SK-MEL-5 (cell line): ENCODE data around the gene HRH1. TPM values are rescaled to one million over a fixed set of nuclear protein-coding genes. Genes with fewer than 3 reads are reported as not detected.
"Not testable (repeated sequence)": the region's sequence is repeated elsewhere in the genome, so short reads cannot be mapped to it uniquely, and the experiment has no call there.

Experiments used
- DNase-seq: peaks from one replicate; pipeline ENCODE4 v3.0.0-alpha.2; 2016; ENCODE audit warnings: low read depth, low spot score
- in situ Hi-C: cut with HindIII; loops from 2 replicates; pipeline ENCODE4 v1.10.0; 2016; ENCODE audit warnings: low sequenced_read_pairs, high pct_unique_total_duplicates, low pct_unique_long_range_greater_than_20kb
- total RNA-seq: library from RNA; depleted of rRNA; stranded (reverse); fragments of >200 nt; shearing (Covaris generic); gene quantifications from 2 replicates; pipeline ENCODE4 v1.2.3, GENCODE V29; 2014

HRH1 gene
- total RNA-seq, 1 experiment from 2014 or later = not detected

DNA sequence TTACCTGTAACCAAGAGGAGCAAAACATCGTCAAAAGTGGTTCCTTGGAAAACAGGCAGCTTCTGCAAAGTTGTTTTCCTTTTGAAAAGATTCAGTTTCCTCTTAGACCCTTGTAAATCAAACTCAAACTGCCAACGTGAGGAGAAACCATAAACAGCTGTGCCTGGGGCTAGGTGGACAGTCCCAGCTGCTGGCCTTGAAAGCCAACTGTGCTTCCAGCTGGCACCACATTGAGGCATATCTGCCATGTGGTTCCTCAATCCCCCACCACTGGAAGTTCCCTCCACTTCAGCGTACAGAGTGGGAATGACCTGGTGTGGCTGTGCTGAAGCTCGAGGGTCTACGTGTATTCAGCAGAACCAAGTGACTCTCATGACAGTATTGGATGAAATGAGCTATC, 40.9 kb downstream of the HRH1 start:
- no peak for DNase-seq
- in situ Hi-C loops = no loop called here

DNA sequence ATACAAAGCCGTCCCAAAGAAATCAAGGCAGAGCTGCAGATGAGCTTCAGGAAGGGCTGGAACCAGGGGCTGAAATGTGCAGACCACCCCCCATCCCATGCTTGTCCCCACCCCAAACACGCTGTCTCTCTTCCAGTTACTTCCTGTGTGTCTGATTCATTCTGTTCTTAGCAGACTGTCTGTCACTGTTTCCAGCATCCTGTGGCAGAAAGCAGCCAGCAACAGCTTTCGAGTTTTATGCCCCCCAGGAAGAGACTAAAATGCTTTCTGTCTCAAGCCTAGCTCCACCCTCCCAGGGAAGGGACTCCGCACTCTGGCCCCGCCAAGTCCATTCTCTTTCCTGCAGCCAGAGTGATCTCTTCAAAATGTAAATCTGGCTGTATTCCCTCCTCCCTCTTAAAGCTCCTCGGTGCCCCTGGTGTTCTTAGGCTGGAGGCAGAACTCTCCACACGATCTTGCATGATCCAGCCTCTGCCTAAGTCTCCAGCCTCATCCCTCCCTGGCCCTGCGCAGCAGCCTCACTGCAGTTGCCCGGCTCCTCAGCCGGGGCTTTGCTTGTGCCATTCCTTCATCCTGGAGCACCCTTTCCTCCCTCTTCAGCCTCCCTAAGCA, 41.5 kb downstream of the HRH1 start:
- in situ Hi-C loops = no loop called here
- no peak for DNase-seq

- in situ Hi-C loops = no loop called here
- no peak for DNase-seq
These were observed 43.2 kb downstream of the HRH1 start for GRCh38 chr3:11197484-11197883.

DNA sequence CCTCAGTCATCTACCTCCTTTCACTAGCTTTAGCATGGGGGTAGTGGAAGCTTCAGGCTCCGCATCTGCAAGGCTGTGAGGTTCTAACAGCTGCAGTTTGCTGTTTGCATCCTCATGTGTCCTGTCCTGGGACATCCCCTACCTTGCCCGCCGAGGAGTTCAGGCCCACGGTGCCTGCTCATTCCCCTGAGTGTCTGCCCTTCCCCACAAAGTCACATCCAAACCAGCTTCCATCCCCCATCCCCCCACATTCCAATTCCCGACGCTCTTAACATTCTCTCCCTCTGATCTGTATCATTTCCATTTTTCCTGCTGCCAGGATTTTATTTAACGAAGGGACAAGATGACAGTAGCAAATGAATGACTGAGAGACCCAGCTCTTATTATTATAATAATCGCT, 43.8 kb downstream of the HRH1 start:
- in situ Hi-C loops = no loop called here
- no peak for DNase-seq

DNA sequence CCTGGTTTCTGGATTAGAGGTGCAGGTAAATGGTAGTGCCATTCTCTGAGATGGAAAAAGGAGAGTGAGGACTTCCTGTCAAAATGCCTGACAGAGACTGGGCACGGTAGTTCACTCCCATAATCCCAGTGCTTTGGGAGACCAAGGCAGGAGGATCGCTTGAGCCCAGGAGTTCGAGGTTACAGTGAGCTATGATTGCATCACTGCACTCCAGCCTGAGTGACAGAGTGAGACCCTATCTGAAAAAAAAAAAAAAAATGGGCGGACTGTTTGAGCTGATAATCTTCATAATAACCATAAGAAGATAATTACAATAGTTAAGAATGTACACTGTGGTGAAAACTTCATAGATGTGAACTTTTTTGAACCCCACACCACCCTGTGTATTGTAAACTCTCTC, 44.2 kb downstream of the HRH1 start:
- in situ Hi-C loops = no loop called here
- no peak for DNase-seq

- DNase-seq = no peak
- in situ Hi-C loops = no loop called here
These were observed 45.9 kb downstream of the HRH1 start for GRCh38 chr3:11199902-11200845.

DNA sequence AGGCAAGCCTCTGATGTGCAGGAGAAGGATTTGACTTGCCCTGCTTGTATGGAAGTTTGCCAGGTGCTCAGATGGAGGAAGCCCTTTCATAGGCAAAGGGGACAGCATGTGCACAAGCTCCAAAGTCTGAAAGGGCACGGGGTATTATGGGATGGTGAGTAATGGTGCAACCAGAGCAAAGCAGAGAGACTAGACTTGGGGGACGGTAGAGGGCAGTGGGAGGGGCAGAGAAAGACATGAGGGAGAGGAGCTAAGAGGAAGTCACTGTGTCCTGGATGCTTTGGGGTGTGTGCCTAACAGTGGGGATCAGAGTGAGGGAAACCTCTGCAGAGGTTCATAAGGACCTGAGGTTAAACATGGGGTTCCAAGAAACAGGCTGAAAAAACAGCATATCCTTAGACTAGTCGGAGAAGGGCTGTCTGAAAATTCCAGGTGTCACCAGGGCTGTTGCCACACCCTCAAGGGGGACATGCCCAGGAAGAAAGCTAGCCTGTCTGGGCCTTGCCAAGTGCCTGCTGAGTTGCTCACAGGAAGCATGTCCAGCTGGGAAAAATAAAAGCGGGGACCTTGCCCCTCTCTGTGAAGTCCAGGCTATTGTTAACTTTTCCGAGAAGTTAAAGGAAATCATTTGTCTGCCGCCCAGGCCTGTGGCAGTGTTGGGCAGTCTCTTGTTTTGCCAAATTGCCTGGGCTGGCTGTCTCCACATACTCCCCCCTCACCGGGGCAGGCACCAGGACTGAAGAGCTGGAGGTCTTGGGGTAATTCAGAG, 47.1 kb downstream of the HRH1 start:
- DNase-seq = no peak
- in situ Hi-C loops = no loop called here

- no peak for DNase-seq
- in situ Hi-C loops = no loop called here
These were observed 49.7 kb downstream of the HRH1 start for GRCh38 chr3:11203961-11204360.

DNA sequence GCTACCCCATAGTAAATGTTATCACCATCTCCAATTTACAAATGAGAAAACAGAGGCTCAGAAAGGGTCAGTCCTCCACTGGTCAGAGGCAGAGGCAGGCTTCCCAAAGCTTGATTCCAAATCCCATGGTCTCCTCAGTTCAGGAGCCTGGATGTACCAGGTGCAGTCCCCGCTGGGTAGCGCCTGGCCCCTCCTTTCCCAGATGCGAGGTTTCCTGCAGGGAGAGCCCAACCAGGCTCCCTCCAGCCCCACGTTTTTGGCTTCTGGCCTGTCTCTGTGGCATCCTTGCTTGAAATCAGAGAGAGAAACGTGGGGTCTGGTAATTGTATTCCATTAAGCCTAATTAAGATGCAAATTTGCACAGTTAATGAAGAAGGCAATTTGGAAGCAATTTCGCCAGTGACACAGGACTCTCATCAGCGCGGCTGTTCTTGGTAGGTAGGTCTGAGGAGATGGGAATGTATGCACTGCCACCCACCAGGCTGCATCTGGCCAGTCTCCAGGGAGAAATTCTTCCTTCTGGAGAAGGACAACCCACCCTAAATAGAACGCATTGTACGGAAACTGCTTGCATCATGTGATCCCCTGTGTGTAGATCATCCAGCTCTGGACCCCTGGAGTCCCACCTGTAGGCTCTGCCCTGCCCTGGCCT, 50.5 kb downstream of the HRH1 start:
- no peak for DNase-seq

DNA sequence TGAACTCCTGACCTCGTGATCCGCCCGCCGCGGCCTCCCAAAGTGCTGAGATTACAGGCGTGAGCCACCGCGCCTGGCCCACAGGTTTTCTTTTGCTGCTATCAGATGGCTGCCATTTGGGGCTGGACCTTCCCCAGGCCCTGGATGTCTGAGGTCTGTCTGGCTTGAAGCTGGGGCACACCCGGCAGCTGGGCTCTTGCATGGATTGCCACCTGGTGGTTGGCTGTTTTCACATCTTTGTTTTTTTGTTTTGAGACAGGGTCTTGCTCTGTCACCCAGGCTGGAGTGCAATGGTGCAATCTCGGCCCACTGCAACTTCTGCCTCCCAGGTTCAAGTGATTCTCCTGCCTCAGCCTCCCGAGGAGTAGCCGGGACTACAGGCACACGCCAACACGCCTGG, 51.6 kb downstream of the HRH1 start:
- peak; percentile 51 for DNase-seq
- in situ Hi-C loops = not testable (repeated sequence)

More for the DNA sequence above, 50.5 kb downstream of the HRH1 start:
- in situ Hi-C loops = no loop called here

GRCh38 chr3:11206316-11206715, 52.0 kb downstream of the HRH1 start:
- in situ Hi-C loops = no loop called here
- DNase-seq = no peak

GRCh38 chr3:11206953-11207352, 52.7 kb downstream of the HRH1 start:
- in situ Hi-C loops = no loop called here
- no peak for DNase-seq

- no peak for DNase-seq
- in situ Hi-C loops = no loop called here
These were observed 57.4 kb downstream of the HRH1 start for GRCh38 chr3:11211531-11212298.

DNA sequence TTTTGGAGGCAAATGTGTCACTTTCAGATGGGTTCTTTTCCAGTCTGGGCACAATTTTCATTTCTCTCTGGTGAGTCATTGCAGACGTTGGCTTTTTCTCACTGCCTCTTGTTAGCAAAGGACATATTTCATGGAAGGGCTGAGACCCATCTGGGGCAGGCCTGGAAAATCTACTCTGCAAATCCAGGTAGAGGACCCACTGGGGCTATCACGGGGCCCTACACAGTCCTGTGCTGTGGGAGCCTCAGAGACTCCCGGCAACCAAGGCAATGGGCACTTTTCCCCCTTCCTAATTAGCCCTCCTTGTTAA, 58.0 kb downstream of the HRH1 start:
- no peak for DNase-seq
- in situ Hi-C loops = no loop called here

DNA sequence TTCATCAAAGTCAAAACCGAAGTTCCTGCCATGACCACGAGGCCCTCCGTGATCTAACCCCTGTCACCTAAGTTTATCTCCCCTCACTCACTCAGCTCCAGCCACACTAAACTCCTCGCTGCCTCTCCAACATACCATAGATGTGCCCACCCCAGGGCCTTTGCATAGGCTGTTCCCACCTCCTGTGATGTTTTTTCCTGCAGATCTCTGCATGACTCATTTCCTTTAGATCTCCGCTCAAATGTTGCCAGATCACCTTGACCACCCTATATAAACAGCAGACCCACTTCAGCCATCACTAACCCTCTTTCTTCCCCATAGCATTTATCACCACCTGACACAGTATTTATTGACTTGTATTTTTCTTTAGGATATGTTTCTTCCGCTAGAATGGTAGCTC, 58.5 kb downstream of the HRH1 start:
- no peak for DNase-seq
- in situ Hi-C loops = no loop called here

DNA sequence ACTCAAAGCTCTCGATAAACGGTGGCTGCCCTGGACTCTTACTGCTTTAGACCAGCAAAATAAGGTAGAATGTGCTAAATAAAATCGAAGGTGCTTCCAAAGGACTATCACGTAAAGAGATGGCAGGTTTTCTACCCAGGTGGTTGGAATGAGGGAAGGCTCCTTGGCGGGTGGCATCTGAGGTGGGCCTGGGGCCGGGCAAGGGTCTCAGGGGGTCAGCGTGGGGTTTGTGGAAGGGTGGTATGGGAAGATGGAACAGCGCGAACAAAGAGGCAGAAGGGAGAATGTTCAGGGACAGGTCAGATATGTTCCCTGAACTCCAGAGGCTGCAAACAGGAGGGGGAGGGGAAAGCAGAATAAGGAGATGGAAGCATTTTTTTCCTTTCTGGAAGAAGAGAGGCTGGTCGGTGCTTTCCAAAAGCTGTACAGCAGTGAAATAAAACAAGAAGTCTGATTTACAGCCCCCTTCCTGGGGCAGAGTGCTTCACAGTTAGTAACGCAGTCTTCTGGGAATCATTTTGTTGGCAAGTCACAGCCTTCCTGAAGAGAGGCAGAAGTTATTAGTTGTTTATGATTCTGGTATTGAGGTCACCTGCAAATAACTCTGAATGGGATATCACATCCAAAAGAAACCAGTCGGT, 59.6 kb downstream of the HRH1 start:
- no peak for DNase-seq
- in situ Hi-C loops = no loop called here

GRCh38 chr3:11214451-11214978, 60.2 kb downstream of the HRH1 start:
- no peak for DNase-seq
- in situ Hi-C loops = no loop called here
